SH-SY5Y (cell line): ENCODE results near the gene MAG.

Experiments used
- GATA2 ChIP-seq: IDR thresholded peaks from 2 replicates; pipeline ENCODE4 v1.6.1; 2011; ENCODE audit warnings: mild to moderate bottlenecking, low read depth, low read length
- GATA3 ChIP-seq: IDR thresholded peaks from 2 replicates; pipeline ENCODE4 v1.6.1; 2011; ENCODE audit warnings: low read depth, mild to moderate bottlenecking, low read length, moderate library complexity

MAG gene

DNA sequence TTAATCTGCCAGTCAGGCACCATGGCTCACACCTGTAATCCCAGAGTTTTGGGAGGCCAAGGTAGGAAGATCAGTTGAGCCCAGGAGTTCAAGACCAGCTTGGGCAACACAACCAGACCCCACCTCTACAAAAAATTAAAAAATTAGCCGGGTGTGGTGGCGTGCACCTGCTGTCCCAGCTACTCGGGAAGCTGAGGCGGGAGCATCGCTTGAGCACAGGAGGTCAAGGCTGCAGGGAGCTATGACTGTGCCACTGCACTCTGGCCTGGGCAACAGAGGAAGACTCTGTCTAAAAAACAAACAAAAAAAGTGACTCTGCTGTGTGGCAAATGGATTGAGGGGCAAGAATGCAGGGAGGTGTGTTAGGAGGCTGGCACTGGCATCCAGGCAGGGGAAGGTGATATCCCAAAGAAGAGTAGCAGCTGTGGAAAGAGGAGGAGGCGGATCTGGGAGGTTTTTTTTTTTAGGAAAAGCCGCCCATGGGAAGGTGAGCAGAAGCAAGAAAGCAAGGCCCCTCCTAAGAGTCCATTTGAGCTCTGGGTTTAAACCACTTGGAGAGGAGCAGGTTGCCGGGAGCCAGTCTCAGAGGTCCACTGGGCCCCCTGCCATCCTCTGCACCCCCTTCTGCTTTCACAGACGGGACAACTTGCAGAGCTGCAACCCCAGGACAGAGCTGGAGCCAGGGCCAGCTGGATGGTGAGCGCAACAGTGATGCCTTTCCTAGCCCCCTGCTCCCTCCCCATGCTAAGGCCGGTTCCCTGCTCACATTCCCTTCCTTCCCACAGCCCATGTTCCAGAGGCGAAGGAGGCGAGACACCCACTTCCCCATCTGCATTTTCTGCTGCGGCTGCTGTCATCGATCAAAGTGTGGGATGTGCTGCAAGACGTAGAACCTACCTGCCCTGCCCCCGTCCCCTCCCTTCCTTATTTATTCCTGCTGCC, 7.5 kb upstream of the MAG start:
- no peak for TF ChIP-seq GATA2
- TF ChIP-seq GATA3: no peak

DNA sequence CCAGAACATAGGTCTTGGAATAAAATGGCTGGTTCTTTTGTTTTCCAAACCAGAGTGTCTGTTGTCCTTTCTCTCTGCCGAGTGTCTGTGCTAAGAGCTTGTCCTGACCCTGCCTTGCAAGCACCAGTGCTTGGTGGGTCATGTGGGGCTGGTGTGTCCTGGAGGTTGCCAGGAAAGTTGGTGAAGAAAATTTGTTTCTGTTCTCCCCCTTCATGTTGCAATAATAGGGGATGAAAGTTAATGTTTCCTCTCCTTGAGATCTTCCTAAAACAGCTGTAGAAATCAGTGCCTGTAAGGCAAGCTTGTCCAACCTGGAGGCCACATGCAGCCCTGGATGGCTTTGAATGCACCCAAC, 6.9 kb upstream of the MAG start:
- TF ChIP-seq GATA2: no peak
- no peak for TF ChIP-seq GATA3

DNA sequence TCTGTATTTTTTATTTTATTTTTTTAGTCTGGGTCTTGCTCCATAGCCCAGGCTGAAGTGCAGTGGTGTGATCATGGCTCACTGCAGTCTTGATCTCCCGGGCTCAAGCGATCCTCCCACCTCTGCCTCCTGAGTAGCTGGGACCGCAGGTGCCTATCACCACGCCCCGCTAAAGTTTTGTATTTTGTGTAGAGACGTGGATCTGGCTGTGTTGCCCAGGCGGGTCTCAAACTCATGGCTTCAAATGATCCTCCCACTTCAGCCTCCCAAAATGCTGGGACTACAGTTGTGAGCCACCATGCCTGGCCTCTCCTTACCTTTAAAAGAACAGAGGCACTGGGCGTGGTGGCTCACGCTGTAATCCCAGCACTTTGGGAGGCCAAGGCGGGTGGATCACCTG, 4.2 kb upstream of the MAG start:
- TF ChIP-seq GATA2: no peak
- TF ChIP-seq GATA3: no peak

DNA sequence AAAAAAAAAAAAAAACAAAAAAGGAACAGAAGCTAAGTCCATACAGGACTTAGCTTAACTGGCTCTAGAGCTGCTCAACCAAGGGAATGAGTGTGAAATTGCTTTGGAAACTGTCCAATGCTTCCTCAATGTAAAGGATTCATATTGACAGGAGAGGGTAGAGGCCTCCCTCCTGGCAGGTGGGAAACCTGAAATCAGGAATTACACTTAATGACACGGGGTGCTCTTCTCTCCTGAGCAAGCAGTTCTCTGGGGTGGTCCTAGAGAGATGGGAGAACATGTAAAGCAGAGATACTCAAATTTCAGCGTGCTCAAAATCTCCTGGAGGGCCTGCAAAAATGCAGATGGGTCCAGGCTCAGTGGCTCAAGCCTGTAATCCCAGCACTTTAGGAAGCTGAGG, 3.6 kb upstream of the MAG start:
- no peak for TF ChIP-seq GATA3
- TF ChIP-seq GATA2: no peak

DNA sequence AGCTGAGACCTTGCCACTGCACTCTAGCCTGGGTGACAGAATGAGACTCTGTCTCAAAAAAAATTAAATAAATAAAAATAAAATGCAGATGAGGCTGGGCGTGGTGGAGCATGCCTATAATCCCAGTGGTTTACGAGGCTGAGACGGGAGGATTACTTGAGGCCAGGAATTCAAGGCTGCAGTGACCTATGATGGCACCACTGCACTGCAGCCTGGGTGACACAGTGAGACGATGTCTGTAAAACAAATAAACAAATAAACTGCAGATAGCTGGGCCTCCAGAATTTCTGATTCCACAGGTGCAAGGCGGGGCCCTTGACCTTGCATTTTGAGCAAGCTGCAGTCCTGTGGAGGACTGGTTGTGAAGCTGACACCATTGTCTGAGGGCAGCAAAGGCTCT, 3.1 kb upstream of the MAG start:
- TF ChIP-seq GATA3: no peak

DNA sequence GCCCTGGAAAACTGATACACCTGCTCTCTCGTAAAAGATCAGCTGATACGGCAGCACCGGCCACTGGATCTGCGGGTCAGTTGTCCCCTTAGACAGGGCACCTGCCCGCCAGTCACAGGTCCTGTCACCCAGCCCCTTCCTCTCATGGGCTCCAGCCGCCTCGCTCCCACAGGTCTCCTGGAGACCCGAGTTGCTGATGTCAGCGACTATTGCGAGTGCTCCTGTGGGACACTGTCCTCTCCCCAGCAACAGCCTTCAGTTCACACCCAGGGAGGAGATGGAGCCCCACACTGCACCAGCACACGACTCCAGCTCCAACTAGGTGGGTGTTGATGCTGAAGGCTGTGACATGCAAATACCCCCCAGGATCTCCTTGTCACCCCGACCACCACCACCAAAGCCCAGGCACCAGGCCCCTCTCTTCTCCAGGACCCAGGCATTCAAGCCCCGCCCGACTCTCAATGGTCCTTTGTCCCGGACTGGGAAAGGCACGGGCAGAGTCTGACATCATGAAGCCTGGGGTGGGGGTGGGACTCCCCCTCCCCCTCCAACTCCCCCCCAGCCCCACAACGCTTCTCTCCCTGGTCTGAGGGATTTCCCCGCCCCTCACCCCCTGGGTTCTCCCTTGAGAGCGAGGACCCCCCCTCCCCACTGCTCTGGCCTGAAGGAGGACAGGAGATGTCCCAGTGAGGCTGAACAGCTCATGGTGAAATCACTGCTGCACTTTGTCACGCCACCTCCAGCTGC, 1.4 kb upstream of the MAG start:
- TF ChIP-seq GATA2 (no peak), GATA3 (no peak)

DNA sequence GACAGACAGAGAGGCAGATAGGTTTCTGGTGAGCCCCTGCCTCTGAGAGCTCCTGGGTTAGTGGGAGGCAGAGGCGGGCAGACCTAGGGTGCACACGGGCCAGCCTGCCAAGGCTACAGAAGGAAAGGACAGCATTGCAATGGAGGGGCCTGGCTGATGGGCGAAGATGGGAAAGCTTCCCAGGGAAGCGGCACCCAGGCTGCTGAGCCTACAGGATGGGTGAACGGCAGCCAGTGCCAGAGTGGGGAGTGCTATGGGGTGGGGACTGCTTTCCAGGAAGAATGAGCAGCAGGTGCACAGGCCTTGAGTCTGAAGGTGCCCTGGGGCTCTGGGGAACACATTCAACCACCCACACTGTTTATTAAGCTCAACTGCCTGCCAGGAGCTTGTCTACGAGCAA, 702 bp upstream of the MAG start:
- no peak for TF ChIP-seq GATA2

DNA sequence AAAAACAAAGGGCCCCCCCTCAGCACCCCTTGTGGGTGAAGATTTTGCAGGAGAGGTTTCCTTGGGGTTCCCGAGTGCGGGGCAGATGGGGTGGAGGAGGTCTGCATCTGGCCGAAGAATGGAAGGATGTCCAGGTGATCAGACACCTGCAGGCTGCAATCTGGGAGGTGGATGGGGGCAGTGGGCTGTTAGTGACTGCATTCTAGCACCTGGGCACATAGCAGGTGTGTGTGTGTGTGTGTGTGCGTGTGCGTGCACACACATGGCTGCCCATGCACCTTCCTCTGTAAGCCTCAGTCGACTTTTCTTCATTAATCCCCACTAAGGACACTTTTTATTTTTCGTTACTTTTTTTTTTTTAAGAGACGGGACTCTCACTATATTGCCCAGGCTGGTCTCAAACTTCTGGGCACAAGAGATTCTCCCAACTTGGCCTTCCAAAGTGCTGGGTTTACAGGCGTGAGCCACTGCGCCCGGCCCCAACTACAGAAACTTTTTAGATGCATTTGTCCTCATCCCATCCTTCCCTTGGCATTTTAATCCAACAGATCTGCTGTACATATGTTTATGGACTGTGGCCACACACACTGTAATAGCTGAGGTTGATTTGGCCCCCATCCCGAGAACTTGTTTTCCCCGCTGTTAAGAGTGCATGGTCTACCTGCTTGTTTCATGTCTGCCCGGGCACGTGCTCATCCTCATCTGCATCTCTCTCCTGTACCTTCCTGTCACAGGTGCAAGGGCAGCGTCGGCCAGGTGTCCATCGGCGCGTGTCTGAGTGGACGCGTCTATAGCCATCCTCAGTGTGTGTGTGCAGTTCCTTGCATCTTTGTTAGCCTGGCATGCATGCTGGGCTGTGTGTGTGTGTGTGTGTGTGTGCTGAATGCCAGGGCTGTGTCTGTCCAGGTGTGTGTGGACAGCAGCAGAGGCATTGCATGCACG, 731 bp downstream of the MAG start:
- TF ChIP-seq GATA2 (no peak), GATA3 (no peak)

DNA sequence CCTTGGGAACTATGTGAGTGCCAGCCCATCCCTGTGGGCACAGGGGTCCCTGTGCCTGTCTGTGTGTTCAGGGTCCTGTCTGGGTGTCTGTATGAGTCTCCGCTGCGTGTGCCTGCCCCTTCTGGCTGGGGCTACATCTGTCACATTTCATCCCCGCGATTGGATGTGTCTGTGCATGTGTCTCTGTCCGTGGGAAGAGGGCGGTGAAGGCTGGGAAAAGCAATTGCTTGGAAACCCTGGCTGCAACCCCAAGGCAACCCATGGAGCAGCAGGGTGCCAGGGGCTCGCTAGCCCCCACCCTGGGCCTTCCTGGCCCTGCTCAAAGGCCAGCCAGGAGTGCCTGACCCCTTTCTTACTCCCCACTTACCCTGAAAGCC, 1.4 kb downstream of the MAG start:
- TF ChIP-seq GATA2: no peak
- no peak for TF ChIP-seq GATA3

DNA sequence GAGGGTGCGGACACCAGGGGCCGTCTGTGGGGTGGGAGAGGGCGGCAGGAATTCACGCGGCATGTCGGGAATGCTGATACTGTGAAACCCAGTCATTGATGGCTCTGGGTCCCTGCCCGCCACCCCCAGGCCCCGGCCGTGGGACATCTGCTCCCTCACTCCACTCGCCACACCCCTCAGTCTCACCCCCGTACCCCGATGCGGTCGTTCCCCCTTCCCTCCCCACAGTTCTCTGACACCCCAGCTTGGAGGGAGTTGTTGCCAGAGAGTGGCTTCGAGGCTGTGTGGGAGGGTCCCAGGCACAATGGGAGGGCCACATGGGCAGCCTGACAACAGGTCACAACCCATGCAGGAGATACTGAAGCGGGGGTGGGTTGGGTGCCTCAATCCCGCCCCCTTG, 1.8 kb downstream of the MAG start:
- TF ChIP-seq GATA3: no peak

DNA sequence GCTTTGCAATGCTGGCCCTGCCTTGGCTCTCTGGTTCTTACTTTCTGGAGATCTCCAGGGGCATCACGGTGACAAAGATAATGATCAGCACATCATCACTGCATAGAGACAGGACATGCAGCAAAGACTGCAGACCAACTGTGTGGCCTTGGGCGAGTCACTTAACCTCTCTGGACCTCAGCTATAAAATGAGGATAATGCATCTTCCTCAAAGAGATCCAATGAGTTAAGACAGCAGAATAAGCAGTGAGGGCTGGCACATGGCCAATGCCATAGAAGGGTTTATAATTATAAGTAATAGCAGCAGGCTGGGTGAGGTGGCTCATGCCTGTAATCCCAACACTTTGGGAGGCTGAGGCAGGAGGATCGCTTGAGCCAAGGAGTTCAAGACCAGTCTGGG, 2.4 kb downstream of the MAG start:
- TF ChIP-seq GATA3 (no peak), GATA2 (no peak)

DNA sequence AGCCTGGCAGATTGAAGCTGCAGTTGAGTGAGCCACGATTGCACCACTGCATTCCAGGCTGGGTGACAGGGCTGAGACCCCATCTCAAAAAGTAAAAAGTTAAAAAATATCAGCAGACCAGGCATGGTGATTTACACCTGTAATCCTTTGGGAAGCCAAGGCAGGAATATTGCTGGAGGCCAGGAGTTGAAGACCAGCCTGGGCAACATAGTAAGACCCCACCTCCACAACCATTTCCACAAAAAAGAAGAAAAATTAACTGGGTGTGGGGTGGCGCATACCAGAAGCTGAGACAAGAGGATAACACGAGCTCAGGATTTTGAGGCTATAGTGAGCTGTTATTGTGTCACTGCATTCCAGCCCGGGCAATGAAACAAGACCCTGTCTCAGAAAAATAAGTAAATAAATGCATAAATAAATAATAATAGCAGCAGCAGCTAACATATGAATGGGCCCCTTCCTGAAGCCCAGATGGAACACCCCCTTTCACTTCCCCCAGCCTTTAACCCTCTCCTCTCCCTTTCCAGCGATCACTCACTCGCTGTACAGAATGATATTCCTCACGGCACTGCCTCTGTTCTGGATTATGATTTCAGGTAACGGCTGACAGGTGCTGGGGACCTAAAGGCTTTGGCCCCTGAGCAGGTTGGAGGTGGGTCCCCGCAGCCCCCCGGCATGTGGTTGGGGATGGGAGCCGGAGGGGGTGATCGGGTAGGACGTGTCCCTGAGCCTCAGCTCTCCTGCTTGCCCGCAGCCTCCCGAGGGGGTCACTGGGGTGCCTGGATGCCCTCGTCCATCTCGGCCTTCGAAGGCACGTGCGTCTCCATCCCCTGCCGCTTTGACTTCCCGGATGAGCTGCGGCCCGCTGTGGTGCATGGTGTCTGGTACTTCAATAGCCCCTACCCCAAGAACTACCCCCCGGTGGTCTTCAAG, 3.2 kb downstream of the MAG start:
- TF ChIP-seq GATA3 (no peak), GATA2 (no peak)

DNA sequence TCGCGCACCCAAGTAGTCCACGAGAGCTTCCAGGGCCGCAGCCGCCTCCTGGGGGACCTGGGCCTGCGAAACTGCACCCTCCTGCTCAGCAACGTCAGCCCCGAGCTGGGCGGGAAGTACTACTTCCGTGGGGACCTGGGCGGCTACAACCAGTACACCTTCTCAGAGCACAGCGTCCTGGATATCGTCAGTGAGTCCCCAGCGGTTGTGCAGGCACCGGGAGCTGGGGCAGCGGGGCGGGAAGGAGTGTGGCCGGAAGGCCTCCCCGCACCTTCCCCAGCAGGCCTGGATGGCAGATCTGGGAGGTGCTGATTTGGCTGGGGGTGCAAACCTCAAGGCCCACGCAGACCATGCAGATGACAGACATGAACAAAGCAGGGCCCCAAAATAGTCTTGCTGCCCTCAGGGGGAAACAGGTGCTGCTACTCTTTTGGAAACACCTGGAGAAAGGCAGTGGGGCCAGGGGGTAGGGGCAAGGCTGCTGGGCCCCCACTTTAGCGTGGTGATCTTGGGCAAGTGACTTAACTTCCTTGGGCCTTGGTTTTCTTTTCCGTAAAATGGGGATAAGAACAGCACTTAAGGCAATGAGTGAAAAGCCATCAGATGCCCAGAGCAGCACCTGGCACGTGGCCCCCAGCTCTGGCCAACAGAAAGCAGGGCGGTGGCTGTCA, 4.0 kb downstream of the MAG start:
- no peak for TF ChIP-seq GATA2
- TF ChIP-seq GATA3: no peak
